ENCODE data around the gene GLRB. TPM values are rescaled to one million over a fixed set of nuclear protein-coding genes. Genes with fewer than 3 reads are reported as not detected.
A peak's percentile ranks its signal among the peaks of the same experiment; 100 is the strongest.
"Not testable (repeated sequence)": the region's sequence is repeated elsewhere in the genome, so short reads cannot be mapped to it uniquely, and the experiment has no call there.

GLRB gene
- total RNA-seq, 1 donor from 2014 or later, result 9.1 TPM

- DNase-seq (ENCODE audit: low spot score), result no peak
Measured at GRCh38 chr4:157127571-157127970, 51.6 kb downstream of the GLRB start.

GRCh38 chr4:157128395-157128794, 52.4 kb downstream of the GLRB start:
- peak; percentile 45 for DNase-seq (ENCODE audit: low spot score)

GRCh38 chr4:157141976-157142375, 66.0 kb downstream of the GLRB start:
- no peak for DNase-seq (ENCODE audit: low spot score)

- no peak for DNase-seq (ENCODE audit: low spot score)
Measured at GRCh38 chr4:157143369-157143768, 67.4 kb downstream of the GLRB start.

GRCh38 chr4:157151711-157152110, 75.8 kb downstream of the GLRB start:
- DNase-seq (ENCODE audit: low spot score), result no peak

GRCh38 chr4:157165935-157166610, 90.1 kb downstream of the GLRB start:
- no peak for DNase-seq (ENCODE audit: low spot score)

GRCh38 chr4:157170321-157170720, 94.4 kb downstream of the GLRB start:
- DNase-seq (ENCODE audit: low spot score), result peak; percentile 13

GRCh38 chr4:157172011-157172410, 96.1 kb downstream of the GLRB start:
- no peak for DNase-seq (ENCODE audit: low spot score)

- DNase-seq (ENCODE audit: low spot score), result not testable (repeated sequence)
Measured at GRCh38 chr4:157180268-157180667, 104.3 kb downstream of the GLRB start.

- DNase-seq (ENCODE audit: low spot score), result no peak
Measured at GRCh38 chr4:157184300-157184699, 108.3 kb downstream of the GLRB start.

- DNase-seq (ENCODE audit: low spot score), result peak; percentile 39
Measured at GRCh38 chr4:157185363-157185762, 109.4 kb downstream of the GLRB start.

GRCh38 chr4:157195374-157195773, 119.4 kb downstream of the GLRB start:
- DNase-seq (ENCODE audit: low spot score), result no peak

GRCh38 chr4:157196046-157196445, 120.1 kb downstream of the GLRB start:
- no peak for DNase-seq (ENCODE audit: low spot score)

- DNase-seq (ENCODE audit: low spot score), result no peak
Measured at GRCh38 chr4:157204634-157205244, 128.8 kb downstream of the GLRB start.

GRCh38 chr4:157217708-157218107, 141.8 kb downstream of the GLRB start:
- DNase-seq (ENCODE audit: low spot score), result peak; percentile 36

- no peak for DNase-seq (ENCODE audit: low spot score)
Measured at GRCh38 chr4:157219711-157220370, 143.9 kb downstream of the GLRB start.

GRCh38 chr4:157220371-157220881, 144.5 kb downstream of the GLRB start, which contains the start of gene GRIA2:
Gene GRIA2, plus strand, starts transcription at chr4:157220728. Its CDS starts 315 bp downstream, at chr4:157221043.
- DNase-seq (ENCODE audit: low spot score), result peak; percentile 80

GRCh38 chr4:157221426-157221894, 145.5 kb downstream of the GLRB start:
- DNase-seq (ENCODE audit: low spot score), result no peak

Data from umbilical cord (tissue), 2 donors.